Astrocyte of the cerebellum (primary cell): ENCODE results near the gene CPNE9.
"Not testable (repeated sequence)": the region's sequence is repeated elsewhere in the genome, so short reads cannot be mapped to it uniquely, and the experiment has no call there.

Experiments used
- DNase-seq: peaks from one replicate; pipeline ENCODE4 v3.0.0-alpha.2; 2011; ENCODE audit warnings: low read depth
- H3K4me3 ChIP-seq: 2 replicates; pipeline ENCODE4 v1.5.1; 2011; ENCODE audit warnings: mild to moderate bottlenecking, low read depth, low read length, moderate library complexity
- CTCF ChIP-seq: IDR thresholded peaks from 2 replicates; pipeline ENCODE4 v1.5.1; 2012; ENCODE audit warnings: low read length, low read depth, moderate library complexity, mild to moderate bottlenecking; ENCODE audit errors: missing control alignments
- in situ Hi-C: cut with HindIII; loops from 2 replicates; pipeline ENCODE4 v1.10.0; 2017; ENCODE audit warnings: low sequenced_read_pairs

CPNE9 gene

GRCh38 chr3:9768141-9768775 is 64.6 kb downstream of the CPNE9 start:
- H3K4me3 ChIP-seq = no peak overlapping the region
- TF ChIP-seq CTCF = no peak
- DNase-seq = no peak
- in situ Hi-C loops = no loop called here

- in situ Hi-C loops = no loop called here
- peak overlapping the region; percentile 55 for H3K4me3 ChIP-seq
- DNase-seq = no peak
- TF ChIP-seq CTCF = no peak
These were observed 65.4 kb downstream of the CPNE9 start for GRCh38 chr3:9769012-9769411.

GRCh38 chr3:9769426-9770275 is 66.0 kb downstream of the CPNE9 start, which contains the start of gene CAMK1:
CAMK1 (minus strand) TSS chr3:9769947; CDS start chr3:9767749, 2,198 bp downstream.
- peak within 1 kb of the TSS; percentile 55 for H3K4me3 ChIP-seq
- in situ Hi-C loops = no loop called here
- DNase-seq = no peak
- TF ChIP-seq CTCF = no peak

GRCh38 chr3:9770276-9770812 is 66.7 kb downstream of the CPNE9 start:
- no peak for TF ChIP-seq CTCF
- H3K4me3 ChIP-seq = peak overlapping the region; percentile 55
- no peak for DNase-seq
- in situ Hi-C loops = no loop called here

GRCh38 chr3:9771007-9771406 is 67.4 kb downstream of the CPNE9 start:
- DNase-seq, in situ Hi-C loops, H3K4me3 ChIP-seq: not testable (repeated sequence)

GRCh38 chr3:9776896-9777693 is 73.5 kb downstream of the CPNE9 start:
- in situ Hi-C loops = no loop called here
- no peak for TF ChIP-seq CTCF
- no peak for DNase-seq
- no peak overlapping the region for H3K4me3 ChIP-seq
